IPS DF 19.7 (cell line): ENCODE results near the gene ACRBP.
A peak's percentile ranks its signal among the peaks of the same experiment; 100 is the strongest.
"Not testable (repeated sequence)": the region's sequence is repeated elsewhere in the genome, so short reads cannot be mapped to it uniquely, and the experiment has no call there.

Experiments
- DNase-seq: peaks from one replicate; pipeline ENCODE4 v3.0.0-alpha.2; 2013; ENCODE audit warnings: low read depth, low spot score

The ACRBP gene

DNA sequence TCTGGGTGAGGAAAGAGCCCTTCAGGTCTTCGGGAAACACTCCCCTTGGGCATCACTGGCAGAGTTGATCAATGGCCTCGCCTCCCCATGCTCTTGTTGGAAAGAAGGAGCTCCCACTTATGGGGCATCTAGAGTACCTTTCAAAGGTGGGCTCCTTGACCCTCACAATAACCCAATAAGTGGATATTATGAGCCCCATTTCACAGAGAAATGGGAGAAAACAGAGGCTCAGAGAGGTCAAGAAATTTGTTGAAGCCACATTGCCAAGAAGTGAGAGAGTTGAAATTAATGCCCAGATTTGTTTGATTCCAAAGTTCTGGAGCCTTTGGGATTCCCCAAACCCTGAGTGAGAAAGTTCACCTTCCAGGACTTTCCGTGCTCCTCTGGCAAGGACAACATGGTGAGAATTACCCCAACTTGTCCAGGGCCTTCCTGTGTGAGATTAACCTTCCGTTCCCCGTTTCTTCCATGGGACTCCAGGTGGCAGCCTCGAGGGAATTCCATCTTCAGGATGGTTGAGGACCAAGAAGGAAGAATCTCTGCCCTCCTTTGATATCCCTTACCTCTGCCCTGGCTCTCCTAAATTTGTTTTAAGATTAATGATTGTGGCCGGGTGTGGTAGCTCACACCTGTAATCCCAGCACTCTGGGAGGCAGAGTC, 32.6 kb downstream of the ACRBP start:
- no peak for DNase-seq

DNA sequence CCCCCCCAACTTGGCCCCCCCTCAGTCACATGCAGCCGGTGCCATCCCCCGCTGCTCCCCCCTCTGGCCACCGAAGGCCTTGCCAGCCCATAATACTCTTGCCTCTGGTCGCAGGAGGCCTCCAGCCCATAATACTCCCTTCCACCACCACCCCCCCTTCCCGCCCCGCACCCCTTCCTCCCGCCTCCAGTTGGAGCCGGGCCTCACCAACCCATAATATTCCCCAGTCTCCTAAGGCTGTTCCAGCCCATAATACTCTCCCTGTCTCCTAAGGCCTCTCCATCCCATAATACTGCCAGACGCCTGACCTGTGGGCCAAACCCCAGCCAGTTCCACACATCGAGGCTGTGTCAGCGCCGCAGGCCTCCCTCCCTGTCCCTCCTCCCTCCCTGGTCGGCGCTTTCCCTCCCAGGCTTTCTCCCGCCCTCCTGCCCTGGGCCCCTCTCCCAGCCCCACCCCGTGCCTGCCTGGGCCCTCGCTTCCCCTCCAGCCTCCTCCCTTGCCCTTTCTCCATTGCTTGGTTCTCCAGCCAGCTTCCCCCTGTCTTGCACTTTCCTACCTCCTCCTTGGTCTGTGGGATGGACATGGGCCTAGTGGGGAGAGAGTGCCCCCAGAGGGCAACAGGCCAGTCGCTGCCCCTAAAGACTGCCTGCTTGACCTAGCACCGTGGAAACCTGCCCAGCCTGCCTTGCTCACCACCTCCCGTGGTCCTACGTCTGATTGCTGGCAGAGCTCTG, 33.3 kb downstream of the ACRBP start:
- peak; percentile 94 for DNase-seq

DNA sequence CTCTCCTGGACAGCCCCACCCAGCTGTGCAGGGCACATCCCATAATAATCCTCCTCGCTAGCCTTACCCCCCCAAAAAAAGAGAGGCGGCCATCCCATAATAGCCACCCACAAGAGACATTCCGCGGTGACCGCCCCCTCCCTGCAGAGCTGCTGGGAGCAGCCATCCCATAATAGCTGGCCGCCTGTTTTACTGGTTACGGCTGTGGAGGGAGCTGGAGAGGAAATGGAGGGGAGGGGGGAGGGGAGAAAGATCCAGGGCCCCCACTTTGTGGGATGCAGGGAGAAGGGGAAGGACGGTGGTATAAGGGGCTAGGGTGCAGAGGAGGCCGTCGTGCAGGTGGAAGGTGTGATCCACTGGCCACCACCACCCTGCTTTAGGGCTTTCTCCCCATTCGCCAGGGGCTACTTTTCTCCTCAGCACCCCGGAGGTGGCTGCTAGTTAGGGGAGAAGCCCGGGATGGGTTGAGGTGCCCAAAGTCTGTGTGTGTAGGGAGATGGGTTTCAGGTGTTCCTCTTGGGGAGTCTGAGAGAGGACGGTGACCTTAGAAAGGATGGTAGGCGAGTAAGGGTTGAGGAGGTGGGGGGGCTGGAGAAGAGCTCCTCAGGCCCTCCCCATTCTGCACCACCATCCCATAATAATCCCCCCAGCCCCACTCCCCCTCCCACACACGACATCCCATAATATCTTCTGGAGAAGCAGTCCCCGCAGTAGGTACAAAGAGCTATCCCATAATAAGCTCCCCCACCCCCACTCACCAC, 34.0 kb downstream of the ACRBP start:
- DNase-seq, result no peak

DNA sequence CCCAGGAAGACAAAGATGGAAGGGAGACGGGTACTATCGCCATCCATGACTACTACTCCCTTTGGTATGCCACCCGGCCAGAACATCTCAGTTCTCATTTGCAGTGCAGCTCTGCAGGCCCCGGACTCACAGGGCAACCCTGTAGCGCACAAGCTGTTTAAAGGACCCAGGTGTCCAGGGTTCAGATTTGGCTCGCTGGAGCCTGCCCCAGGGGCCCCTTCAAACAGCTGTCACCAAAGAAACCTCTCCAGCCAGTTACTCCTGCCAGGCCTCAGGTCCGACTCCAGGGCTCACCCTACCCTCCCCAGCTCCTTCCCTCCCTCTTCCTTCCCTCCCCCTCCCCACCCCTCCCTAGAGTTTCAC, 34.6 kb downstream of the ACRBP start:
- DNase-seq, result no peak

DNA sequence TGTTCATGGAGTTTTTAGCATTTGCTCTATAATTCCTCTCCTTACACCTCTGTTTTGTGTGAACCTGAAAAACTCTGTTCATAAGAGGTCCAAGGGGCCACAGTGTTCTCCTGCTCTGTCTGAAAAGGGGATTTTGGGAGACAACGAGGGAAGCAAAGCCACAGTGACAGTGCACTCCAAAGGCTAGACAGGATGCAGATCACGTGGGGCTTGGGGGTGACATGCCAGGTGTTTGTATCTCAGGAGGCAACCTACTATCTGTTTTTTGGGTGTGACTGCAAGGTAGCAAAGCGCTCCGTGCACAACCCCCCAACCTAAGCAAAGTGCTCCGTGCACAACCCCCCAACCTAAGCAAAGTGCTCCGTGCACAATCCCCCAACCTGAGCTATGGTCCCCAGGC, 35.0 kb downstream of the ACRBP start:
- DNase-seq, result no peak

DNA sequence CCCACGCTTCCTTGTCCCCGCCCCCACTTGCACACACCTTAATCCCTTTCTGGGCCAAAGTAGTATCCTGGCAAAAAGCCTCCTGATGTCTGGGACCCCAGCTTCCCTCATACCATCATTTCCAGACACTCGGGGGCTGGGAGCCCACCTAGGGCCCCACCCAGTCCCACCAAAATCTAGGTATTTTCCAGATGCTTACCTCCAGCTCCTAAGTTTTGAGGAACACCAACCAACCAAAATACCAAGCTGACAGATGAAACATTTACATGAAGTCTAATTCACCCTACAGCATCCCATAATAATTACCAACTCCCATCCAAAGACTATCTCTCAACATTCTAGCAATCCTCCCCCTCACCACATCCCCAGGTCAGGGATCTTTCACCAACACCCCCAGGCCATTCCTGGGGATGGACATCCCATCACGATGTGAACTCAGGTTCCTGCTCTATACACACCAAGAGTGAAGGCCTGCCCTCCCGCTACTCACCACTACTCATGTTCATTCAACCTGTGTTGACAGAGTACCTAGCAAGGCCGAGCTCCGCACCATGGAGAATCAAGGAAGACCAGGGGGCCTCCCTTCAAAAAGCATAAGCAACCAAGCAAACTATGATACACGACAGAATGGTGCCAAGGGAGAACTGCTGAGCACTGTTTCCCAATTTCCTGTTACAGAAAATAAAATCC, 38.5 kb downstream of the ACRBP start:
- no peak for DNase-seq

DNA sequence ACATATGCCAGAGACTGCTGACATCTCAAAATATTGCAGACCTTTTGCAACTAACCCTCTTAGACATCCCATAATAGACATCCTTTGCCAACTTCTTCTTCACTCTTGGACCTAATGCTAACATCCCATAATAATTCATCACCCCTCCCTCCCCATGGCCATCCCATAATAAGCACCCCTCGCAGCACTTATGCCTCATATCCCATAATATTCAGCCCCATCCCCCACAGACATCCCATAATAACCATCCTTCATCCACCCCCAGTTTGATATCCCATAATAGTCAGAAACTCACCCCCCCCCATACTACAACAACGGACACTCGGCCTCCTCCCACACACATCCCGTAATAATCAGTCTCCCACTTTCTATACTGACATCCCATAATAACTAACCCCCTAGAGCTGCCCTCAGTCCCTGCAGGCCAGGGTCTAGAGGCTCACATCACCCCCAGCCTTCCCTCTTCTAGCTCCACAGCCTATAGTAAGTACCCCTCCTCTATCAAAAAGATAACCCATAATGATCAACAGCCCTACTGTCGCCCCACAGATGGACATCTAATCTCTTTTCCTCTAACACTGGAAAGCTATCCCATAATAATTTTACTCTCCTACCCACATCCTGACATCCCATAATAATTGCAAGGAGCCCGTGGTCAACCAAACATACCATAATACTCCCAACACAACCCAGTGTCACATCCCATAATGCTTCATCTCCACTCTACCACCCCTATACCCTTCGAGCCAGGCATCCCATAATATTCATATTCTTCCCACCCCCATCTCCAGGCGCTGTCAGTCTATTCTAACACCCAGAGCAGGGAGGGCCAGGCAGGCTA, 39.3 kb downstream of the ACRBP start:
- DNase-seq, result no peak

DNA sequence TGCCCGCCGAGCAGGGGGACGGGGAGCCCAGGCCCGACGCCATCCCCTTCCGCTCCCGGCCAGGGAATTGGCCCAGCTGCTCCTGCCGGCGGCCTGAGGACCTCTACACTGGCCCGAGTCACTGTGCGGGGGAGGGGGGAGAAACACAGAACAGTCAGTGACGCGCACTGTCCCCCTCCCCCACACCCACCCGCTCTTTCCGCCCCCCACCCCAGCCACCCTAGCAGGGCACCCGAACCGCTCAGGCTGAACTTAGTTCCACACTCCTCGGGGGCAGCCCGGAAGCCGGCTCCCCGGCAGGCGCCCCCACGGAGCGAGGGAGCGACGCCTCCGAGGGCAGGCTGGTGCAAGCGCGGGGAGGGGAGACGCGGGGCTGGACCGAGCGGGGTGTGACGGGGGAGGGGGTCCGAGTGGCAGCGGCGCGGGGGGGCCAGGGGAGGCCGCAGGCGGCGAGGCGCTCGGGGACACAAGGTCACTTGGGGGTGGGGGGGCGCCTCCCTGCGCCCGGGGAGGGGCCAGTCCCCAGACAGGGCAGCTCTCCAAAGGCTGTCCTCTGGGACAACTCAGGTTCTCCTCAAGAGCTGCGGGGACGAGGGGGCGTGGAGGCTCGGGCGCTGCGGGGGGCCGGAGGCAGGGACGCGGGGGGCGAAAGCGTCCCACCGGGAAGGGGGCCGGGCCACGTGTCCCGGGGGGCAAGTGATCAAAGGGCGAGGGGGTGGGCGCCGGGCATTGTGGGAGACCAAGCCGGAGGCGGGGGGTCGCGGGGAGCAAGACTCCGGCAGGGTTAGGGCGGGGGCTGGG, 40.7 kb downstream of the ACRBP start:
- DNase-seq, result no peak

DNA sequence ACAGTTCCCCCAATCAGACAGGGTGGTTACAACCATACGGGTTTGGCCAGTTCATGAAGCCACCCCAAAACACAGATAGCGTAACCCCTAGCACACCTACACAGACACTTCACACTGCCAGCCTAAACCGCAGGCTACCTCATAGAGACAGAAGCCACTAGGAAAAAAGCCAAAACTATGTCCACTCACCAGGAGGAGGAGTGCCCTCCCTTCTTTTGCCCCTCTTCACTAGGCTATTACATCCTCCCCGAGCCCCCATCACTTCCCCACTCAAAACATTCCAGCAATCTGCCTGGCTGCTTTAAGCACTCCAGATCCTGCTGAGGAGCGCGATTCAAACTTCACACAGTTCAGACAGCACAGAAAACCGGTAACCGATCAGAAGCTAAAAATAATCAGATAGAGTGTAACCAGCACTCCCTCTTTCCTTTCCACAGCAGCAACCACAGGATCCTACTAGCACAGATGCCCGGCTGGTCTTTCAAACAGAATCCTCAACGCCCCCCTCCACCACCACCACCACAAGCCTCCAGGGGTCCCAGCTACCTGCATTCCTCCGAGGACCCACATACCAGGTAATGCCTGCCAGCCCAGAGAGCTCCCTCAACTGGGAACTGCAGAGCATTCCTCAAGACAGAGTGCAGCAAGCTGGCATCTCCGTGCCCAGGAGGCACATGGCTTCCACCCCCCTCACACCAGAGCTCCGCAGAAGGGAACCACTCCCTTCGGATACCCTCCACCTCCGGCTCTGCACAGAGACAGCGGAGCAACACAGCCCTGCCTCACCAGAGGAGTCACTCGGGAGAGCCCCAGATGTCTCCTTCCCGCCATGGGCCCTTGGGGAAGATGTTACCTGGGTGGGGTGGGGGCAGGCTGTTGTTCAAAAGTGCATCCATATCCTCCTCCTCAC, 41.6 kb downstream of the ACRBP start:
- no peak for DNase-seq

DNA sequence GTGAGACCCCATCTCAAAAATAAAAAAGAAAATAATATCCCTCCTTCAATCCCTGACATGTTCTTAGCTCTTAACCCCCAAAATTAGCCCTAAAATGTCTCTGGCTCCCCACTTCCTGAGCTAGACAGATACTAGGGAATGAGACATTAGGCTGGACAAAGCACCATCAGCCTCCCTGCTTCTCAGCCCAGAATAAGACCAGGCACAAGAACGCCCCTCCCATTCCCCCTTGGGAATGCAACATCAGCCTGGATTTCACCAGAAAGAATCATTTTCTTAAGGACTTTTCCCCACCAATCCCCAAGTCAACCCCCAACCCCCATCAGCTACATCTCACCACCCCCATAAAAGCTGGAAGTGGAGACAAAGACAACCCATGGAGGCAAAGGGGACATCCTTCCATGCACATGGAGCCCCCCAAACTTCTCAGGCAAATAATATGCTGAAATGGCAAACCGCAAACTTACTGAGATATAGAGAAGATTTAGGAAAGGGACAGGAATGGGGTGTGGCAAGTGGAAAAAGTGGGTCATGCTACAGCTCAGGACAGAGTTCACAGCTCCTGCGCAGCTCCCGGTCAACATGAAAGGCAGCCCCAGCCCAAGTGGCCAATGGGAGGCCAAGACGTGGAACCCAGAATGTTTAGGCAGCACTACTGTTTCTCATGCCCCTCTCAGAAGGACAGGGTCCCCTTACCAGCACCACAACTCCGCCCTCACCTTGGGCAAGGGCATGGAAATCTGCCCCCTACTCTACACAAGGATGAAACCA, 42.8 kb downstream of the ACRBP start:
- DNase-seq, result no peak

DNA sequence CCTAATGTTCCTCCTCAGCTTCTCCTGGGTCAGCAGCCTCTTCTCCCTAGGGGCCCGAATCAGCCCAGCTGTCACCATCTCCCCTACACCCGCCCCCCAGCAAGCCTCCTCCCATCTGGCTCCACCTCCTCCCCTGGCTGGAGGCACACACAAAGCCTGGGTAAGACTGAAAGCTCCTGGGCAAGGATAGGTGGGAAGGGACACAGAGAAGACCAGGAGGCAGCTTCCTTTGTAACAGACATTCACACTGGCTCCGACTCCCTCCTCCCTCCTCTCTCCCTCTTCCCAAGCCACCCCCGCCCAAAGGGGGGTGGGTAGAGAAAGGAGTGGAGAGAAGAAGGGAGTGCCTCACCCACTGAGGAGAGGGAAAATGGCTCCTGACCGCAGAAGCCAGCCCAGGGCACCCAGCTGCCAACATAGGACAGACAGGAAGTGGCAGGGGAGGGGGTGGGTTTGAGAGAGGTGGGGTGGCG, 44.1 kb downstream of the ACRBP start:
- no peak for DNase-seq

DNA sequence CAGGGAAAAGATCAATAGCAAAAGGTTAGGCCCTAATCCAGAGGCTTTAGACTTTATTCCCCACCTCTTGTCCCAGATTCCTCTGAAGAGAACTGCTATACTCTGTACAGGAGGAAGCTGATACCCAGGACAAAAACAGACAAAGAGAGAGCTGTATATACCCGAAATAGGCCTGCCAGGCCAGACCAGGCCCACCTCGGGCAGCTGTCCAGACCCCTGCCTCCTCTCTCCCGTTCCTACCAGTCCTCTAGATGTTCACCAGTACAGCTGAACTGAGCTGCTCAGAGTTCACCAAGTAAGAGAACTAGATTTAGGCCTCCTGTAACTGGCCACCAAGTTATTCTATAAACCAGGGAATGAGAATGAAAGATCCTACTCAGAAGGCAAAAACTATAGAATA, 44.7 kb downstream of the ACRBP start:
- DNase-seq, result no peak

DNA sequence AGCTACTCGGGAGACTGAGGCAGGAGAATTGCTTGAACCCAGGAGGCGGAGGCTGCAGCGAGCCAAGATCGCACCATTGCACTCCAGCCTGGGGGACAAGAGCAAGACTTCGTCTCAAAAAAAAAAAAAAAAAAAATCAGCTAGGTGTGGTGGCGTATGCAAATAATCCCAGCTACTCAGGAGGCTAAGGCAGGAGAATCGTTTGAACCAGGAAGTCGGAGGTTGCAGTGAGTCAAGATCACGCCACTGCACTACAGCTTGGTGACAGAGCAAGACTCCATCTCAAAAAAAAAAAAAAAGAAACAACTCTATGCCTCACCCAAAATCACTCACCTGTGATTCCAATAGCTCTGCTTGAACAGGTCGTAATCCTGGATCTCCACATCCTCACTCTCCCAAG, 51.6 kb downstream of the ACRBP start:
- DNase-seq, result not testable (repeated sequence)

DNA sequence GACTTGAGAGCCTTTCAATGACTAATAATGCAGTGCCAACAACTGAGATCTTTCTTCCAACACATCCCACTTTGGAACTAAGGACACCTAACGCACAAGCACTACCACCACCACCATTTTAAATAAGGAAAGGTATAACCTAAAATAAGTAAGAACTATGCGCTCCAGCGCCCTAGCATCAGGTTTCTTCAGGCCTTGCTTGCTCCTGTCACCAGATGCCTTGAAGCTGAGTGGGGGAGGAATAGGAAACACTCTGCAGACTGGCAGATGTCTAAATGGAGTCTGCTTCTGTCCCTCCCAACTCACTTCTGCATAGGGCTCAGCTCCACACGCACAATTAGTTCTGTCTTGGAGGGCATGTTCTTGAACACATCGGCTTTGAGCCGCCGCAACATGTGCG, 55.1 kb downstream of the ACRBP start:
- DNase-seq, result no peak
